ENCODE data around the gene RAF1.

GRCh38 chr3:12648384-12648959 is 15.4 kb downstream of the RAF1 start:
- TF ChIP-seq CTCF (IDR thresholded peaks at IDR 0.05) (no peak), POLR2A (IDR thresholded peaks at IDR 0.05) (no peak)

All from prostate gland (tissue), 2 donors.